DMS 273 (cell line): ENCODE data around the gene TMEM145.

Experiments
- DNase-seq: peaks from one replicate; lab custom pipeline; 2025; ENCODE audit not compliant: unreplicated experiment; lab: John Stamatoyannopoulos, UW

Gene TMEM145

DNA sequence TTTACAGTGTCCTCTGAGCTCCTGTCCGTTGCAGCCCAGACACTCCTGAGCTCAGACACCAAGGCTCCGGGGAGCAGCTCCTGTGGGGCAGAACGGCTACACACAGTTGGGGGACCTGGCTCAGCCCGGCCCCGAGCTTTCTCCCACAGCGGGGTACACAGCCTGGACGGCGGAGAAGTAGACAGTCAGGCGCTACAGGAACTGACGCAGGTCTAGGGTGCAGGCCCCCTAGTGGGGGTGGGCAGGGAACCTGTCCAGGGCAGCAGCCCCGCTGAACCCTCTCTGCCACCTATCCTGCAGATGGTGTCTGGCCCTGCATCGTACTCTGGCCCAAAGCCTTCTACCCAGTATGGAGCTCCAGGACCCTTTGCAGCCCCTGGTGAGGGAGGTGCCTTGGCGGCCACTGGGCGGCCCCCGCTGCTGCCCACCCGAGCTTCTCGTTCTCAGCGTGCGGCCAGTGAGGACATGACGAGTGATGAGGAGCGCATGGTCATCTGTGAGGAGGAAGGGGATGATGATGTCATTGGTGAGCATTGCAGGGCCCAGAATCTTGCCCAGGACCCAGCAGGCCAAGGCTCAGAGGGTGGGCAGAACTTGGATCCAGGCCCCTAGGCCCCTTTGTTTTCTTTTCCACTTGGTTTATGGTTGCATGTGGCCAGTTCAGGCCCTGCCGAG lies 24.1 kb upstream of the TMEM145 start:
- DNase-seq, result no peak

DNA sequence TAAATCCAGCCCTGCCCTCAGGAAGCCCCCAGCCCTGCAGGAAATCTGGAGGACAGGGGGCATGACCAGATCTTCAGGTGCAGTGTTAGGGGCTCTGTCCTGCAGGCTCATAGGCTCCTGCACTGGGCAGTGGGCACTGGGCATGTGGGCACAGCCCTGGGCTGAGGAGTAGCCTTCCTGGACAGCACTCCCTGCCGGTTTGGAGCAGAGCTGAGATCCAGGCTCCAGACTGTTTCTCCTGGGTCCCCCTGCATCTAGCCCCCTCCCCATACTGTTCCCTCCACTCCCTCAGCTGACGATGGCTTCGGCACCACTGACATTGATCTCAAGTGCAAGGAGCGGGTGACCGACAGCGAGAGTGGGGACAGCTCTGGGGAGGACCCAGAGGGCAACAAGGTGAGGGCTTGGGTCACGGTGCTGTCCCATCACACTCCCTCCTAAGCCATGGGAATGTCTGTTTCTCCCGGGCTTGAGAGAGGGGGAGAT lies 23.5 kb upstream of the TMEM145 start:
- no peak for DNase-seq

DNA sequence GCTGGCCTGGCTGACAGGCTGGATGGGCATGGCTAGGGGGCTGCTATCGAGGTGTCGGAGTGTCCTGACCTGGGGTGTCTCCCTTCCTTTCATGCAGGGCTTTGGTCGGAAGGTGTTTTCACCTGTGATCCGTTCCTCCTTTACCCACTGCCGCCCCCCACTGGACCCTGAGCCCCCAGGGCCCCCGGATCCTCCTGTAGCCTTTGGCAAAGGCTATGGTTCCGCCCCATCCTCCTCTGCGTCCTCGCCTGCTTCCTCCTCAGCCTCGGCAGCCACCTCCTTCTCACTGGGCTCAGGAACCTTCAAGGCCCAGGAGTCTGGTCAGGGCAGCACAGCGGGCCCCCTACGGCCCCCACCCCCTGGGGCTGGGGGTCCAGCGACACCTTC lies 23.0 kb upstream of the TMEM145 start:
- DNase-seq, result no peak

GRCh38 chr19:42290523-42291434 lies 22.3 kb upstream of the TMEM145 start:
- DNase-seq, result peak; percentile 80

GRCh38 chr19:42291435-42291810 lies 21.7 kb upstream of the TMEM145 start:
- peak; percentile 36 for DNase-seq

- no peak for DNase-seq
These were observed 20.8 kb upstream of the TMEM145 start for GRCh38 chr19:42292042-42292960.

DNA sequence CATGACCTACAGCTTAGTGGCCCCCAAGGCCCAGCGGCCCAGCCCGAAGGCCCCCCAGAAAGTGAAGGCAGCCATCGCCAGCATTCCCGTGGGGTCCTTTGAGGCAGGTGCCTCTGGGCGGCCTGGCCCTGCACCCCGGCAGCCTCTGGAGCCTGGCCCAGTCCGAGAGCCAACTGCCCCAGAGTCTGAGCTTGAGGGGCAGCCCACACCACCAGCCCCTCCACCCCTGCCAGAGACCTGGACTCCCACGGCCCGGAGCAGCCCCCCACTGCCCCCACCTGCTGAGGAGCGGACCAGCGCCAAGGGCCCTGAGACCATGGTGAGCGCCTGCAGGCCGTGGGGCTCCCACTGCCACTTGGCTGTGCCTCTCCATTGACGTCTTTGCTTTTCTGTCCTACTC lies 20.1 kb upstream of the TMEM145 start:
- DNase-seq, result no peak

DNA sequence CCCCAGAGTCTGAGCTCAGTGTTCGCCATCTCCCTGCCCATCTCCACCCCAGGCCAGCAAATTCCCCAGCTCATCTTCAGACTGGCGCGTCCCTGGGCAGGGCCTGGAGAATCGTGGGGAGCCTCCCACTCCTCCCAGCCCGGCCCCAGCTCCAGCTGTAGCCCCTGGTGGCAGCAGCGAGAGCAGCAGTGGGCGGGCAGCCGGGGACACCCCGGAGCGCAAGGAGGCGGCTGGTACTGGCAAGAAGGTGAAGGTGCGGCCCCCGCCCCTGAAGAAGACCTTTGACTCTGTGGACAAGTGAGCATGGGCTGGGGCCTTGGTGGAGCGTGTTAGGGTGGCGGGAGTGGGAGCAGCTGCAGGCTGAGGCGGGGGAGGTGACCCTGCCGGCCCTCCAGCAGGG lies 19.6 kb upstream of the TMEM145 start:
- peak; percentile 32 for DNase-seq

- DNase-seq, result no peak
These were observed 19.2 kb upstream of the TMEM145 start for GRCh38 chr19:42293948-42294347.

GRCh38 chr19:42294471-42295137 lies 18.5 kb upstream of the TMEM145 start:
- DNase-seq, result no peak

- DNase-seq, result no peak
These were observed 17.8 kb upstream of the TMEM145 start for GRCh38 chr19:42295342-42295741.

DNA sequence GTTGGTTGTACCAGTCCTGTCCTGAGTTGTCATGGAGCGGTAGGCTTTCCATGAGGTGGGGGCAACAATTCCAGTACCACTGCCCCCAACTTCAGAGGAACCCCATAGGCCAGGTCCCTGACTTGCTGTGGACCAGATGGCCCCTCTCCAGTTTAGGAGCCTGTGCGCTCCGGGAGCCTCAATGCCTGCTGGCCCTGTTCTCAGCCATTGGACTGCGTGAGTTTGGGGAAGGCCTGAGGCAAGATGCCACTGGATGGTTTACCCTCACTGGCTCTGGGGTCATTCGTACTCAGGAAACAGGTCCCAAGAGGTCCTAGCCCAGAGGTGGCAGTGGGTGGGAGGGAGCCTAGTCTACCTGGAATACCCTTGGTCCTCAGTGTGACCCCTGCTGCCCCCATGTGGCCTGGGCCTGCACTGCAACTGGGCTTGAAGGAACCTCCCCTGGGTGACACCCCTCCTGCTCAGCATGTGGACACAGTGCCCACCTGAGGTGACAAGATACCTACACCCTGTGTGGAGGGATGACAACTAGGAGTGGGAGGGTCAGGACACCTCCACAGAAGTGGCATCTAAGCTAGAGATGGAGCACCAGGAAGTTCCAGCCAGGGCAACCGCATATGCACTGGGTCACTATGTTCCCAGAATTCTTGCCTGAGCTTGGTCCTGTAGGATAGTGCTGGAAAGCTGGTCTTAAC lies 17.1 kb upstream of the TMEM145 start:
- DNase-seq, result peak; percentile 89

- DNase-seq, result no peak
These were observed 16.1 kb upstream of the TMEM145 start for GRCh38 chr19:42297039-42297438.

GRCh38 chr19:42301646-42302203 lies 11.4 kb upstream of the TMEM145 start, which contains the start of gene PRR19:
Gene PRR19, plus strand, starts transcription at chr19:42302132. Its CDS starts 7,453 bp downstream, at chr19:42309585.
- DNase-seq, result peak; percentile 65

- no peak for DNase-seq
These were observed 10.0 kb upstream of the TMEM145 start for GRCh38 chr19:42303101-42303464.

GRCh38 chr19:42303876-42304275 lies 9.2 kb upstream of the TMEM145 start:
- no peak for DNase-seq

GRCh38 chr19:42306646-42307045 lies 6.5 kb upstream of the TMEM145 start:
- DNase-seq, result no peak

DNA sequence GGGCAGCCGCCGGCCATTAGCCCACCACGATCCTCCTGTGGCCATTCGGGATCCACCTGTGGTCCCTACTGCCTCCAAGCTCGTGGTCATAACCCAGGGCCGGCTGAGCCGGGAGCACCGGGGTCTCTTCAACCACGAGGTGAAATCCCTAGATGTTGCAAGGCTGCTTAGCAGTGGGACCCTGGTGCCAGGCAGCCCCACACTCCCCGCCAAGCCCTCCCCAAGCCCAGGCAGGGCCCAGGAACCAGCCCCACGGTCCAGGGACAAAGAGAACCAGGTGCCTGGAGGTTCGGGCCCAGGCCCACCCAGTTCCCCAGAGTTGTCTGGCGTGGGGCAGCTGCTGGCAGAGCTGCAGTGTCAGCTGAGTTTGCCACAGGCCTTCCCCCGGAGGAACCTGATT lies 3.4 kb upstream of the TMEM145 start:
- no peak for DNase-seq

DNA sequence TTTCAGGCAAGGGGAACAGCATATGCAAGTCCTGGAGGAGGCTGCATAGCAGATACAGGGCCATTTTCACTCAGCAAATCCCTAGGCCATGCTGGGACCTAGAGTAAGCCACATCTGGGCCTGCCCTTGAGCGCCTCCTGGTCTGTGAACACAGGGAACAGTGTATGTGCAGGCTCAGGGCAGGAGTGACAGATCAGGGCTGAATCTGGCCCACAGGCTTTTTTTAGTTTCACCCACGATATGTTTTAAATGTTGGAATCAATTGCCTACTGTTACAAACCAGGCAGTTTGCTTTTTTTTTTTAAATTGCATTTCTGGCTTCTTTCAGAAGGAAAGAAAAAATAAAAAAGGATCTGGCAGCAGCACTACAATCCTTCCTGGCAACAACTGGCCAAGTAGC lies 1.5 kb upstream of the TMEM145 start:
- DNase-seq, result peak; percentile 44

DNA sequence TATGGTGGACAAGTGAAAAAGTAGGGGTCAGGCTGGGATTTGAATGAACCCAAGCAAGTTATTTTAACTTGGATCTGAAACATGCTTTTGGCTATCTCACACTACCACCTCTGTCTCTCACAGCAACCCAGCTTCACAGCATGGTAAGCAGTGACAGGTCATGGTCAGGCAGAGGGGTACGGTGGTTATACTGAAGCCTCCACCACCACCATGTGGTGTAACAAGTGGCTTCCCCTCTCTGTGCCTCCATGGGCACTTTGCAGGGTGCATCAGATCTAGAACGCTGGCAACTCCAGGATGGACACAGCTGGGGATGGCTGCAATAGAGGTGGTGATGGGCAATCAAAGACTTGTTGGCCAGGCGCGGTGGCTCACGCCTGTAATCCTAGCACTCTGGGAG lies 739 bp upstream of the TMEM145 start:
- DNase-seq, result no peak
